AG04450 (cell line): ENCODE measurements around the gene TRHDE. TPM values are rescaled to one million over a fixed set of nuclear protein-coding genes. Genes with fewer than 3 reads are reported as not detected.
A peak's percentile ranks its signal among the peaks of the same experiment; 100 is the strongest.

Experiments
- CTCF ChIA-PET: fragments of 300-600, 350-600 bp; formaldehyde crosslinking; extraction: SDS; loops from one replicate; lab custom pipeline; 2022; ENCODE audit warnings: antibody characterized with exemption, inconsistent platforms; lab: Charles Lee
- POLR2A ChIA-PET: fragments of 350-600 bp; formaldehyde crosslinking; extraction: SDS; loops from one replicate; lab custom pipeline; 2021; ENCODE audit warnings: antibody characterized with exemption, inconsistent platforms; lab: Yijun Ruan, JAX
- DNase-seq: peaks from one replicate; pipeline ENCODE4 v3.0.0-alpha.2; 2011; ENCODE audit warnings: low read depth, low spot score
- H3K27ac ChIP-seq: one replicate; pipeline ENCODE4 v1.5.1; 2012; ENCODE audit warnings: low read depth, low read length, control low read depth
- H3K27me3 ChIP-seq: one replicate; pipeline ENCODE4 v1.6.0; 2012; ENCODE audit warnings: low read length; ENCODE audit not compliant: control insufficient read depth, insufficient read depth
- H3K4me3 ChIP-seq: 2 replicates; pipeline ENCODE4 v1.5.1; 2011; ENCODE audit warnings: mild to moderate bottlenecking, low read depth, low read length, control low read depth
- H3K9me3 ChIP-seq: 2 replicates; pipeline ENCODE4 v1.5.1; 2012; ENCODE audit warnings: low read length; ENCODE audit not compliant: control insufficient read depth, insufficient read depth
- CTCF ChIP-seq: IDR thresholded peaks from 2 replicates; pipeline ENCODE4 v1.5.1; 2011; ENCODE audit warnings: low read depth, low read length, control low read depth, inconsistent platforms
- polyA plus RNA-seq: library from polyadenylated mRNA; depleted of rRNA; stranded (reverse); fragments of >200 nt; gene quantifications from 2 replicates; pipeline ENCODE4 v1.2.3, GENCODE V29; 2011

Gene TRHDE
- polyA plus RNA-seq, 1 experiment = 90.7 TPM

GRCh38 chr12:72296389-72296788, 24.2 kb downstream of the TRHDE start:
- POLR2A ChIA-PET = interaction anchor here (1.3 to 2.7 kb wide), 4 partner anchors 19 to 25 kb away, joined by 5 to 8 read pairs (median 6); no protein-coding TSS in a partner anchor
- H3K4me3 ChIP-seq = peak overlapping the region; percentile 31

GRCh38 chr12:72297666-72298065, 25.5 kb downstream of the TRHDE start:
- DNase-seq = no peak
- TF ChIP-seq CTCF = no peak
- POLR2A ChIA-PET = no interaction called here
- Histone ChIP-seq H3K9me3 (0 out of 2 replicates have a peak, but pooled peaks cover 2% of the 10 kb centered on the region), H3K4me3 (no peak overlapping the region), H3K27ac (peak overlapping the region; percentile 77), H3K27me3 (no peaks in the 10 kb centered on the region)
- CTCF ChIA-PET = interaction anchor here (0.8 to 2.1 kb wide), 4 partner anchors 8 to 25 kb away, joined by 3 to 6 read pairs (median 4); no protein-coding TSS in a partner anchor

More at GRCh38 chr12:72296389-72296788, 24.2 kb downstream of the TRHDE start:
- Histone ChIP-seq H3K27me3 (no peaks in the 10 kb centered on the region), H3K27ac (peak overlapping the region; percentile 89), H3K9me3 (0 out of 2 replicates have a peak, but pooled peaks cover 2% of the 10 kb centered on the region)
- no peak for TF ChIP-seq CTCF
- peak; percentile 67 for DNase-seq
- CTCF ChIA-PET = interaction anchor here (2.1 kb wide), 1 partner anchor 14 kb away, joined by 6 read pairs; no protein-coding TSS in a partner anchor

GRCh38 chr12:72300728-72301127, 28.6 kb downstream of the TRHDE start:
- no peaks in the 10 kb centered on the region for H3K27me3 ChIP-seq
- POLR2A ChIA-PET = no interaction called here
- TF ChIP-seq CTCF = no peak
- DNase-seq = no peak
- CTCF ChIA-PET = no interaction called here
- no peak overlapping the region for H3K4me3 ChIP-seq
- H3K27ac ChIP-seq = no peak overlapping the region
- H3K9me3 ChIP-seq = no peaks in the 10 kb centered on the region

GRCh38 chr12:72304751-72305150, 32.6 kb downstream of the TRHDE start:
- Histone ChIP-seq H3K9me3 (no peaks in the 10 kb centered on the region), H3K27me3 (no peaks in the 10 kb centered on the region), H3K27ac (no peak overlapping the region), H3K4me3 (no peak overlapping the region)
- ChIA-PET POLR2A (no interaction called here), CTCF (no interaction called here)
- no peak for DNase-seq
- TF ChIP-seq CTCF = no peak

GRCh38 chr12:72307229-72307628, 35.1 kb downstream of the TRHDE start:
- Histone ChIP-seq H3K9me3 (no peaks in the 10 kb centered on the region), H3K27ac (no peak overlapping the region), H3K4me3 (no peak overlapping the region), H3K27me3 (no peaks in the 10 kb centered on the region)
- CTCF ChIA-PET = interaction anchor here (0.6 kb wide), 1 partner anchor 223 kb away, joined by 3 read pairs; no protein-coding TSS in a partner anchor
- no peak for TF ChIP-seq CTCF
- POLR2A ChIA-PET = no interaction called here
- DNase-seq = no peak
